Activated naive CD8-positive, alpha-beta T cell treated with anti-CD3 and anti-CD28 coated beads, Interleukin-2, amount 50 U/mL, for 24 hours (primary cell): ENCODE measurements around the gene DEGS2.
"Not testable (repeated sequence)": the region's sequence is repeated elsewhere in the genome, so short reads cannot be mapped to it uniquely, and the experiment has no call there.

ENCODE experiments used
- ATAC-seq: fragments of 150-1000 bp; cut with Tn5 transposase; one replicate; pipeline ENCODE4 v1.10.0; 2021
- DNase-seq: peaks from one replicate; pipeline ENCODE4 v3.0.0; 2021
- H3K27ac Mint-ChIP-seq: one replicate; pipeline ENCODE4 v1.8.0; 2021; ENCODE audit warnings: mild to moderate bottlenecking, mixed read lengths
- H3K27me3 Mint-ChIP-seq: one replicate; pipeline ENCODE4 v1.8.0; 2021; ENCODE audit warnings: mixed read lengths
- H3K36me3 Mint-ChIP-seq: one replicate; pipeline ENCODE4 v1.8.0; 2021; ENCODE audit warnings: low read depth, mixed read lengths
- H3K4me1 Mint-ChIP-seq: one replicate; pipeline ENCODE4 v1.8.0; 2021; ENCODE audit warnings: mixed read lengths
- H3K4me3 Mint-ChIP-seq: one replicate; pipeline ENCODE4 v1.8.0; 2021; ENCODE audit warnings: mild to moderate bottlenecking, moderate library complexity, mixed read lengths
- H3K9me3 Mint-ChIP-seq: one replicate; pipeline ENCODE4 v1.8.0; 2021; ENCODE audit warnings: mixed read lengths

DEGS2 gene

GRCh38 chr14:100159094-100159864 is at the start of gene DEGS2:
Gene DEGS2, minus strand, starts transcription at chr14:100159645. Its CDS starts 58 bp downstream, at chr14:100159587.
- peak; percentile 67 for DNase-seq
- H3K4me3 Mint-ChIP-seq: peak within 1 kb of the TSS; percentile 62
- peak; percentile 75 for ATAC-seq
- peaks cover 16% of the 10 kb centered on the region for H3K27me3 Mint-ChIP-seq
- peaks cover 6% of the 10 kb centered on the region for H3K4me1 Mint-ChIP-seq
- peaks cover 4% of the 10 kb centered on the region for H3K36me3 Mint-ChIP-seq
- no peak within 1 kb of the TSS for H3K27ac Mint-ChIP-seq
- H3K9me3 Mint-ChIP-seq: peaks cover 6% of the 10 kb centered on the region

GRCh38 chr14:100208136-100208535 is 48.7 kb upstream of the DEGS2 start:
- H3K9me3 Mint-ChIP-seq, H3K4me3 Mint-ChIP-seq, ATAC-seq, H3K27ac Mint-ChIP-seq, H3K27me3 Mint-ChIP-seq, H3K36me3 Mint-ChIP-seq, DNase-seq: not testable (repeated sequence)
- peaks cover 10% of the 10 kb centered on the region for H3K4me1 Mint-ChIP-seq

- H3K27ac Mint-ChIP-seq, DNase-seq, H3K27me3 Mint-ChIP-seq, ATAC-seq, H3K4me3 Mint-ChIP-seq, H3K36me3 Mint-ChIP-seq, H3K4me1 Mint-ChIP-seq, H3K9me3 Mint-ChIP-seq: not testable (repeated sequence)
These were observed 48.1 kb upstream of the DEGS2 start for GRCh38 chr14:100207588-100207987.

DNA sequence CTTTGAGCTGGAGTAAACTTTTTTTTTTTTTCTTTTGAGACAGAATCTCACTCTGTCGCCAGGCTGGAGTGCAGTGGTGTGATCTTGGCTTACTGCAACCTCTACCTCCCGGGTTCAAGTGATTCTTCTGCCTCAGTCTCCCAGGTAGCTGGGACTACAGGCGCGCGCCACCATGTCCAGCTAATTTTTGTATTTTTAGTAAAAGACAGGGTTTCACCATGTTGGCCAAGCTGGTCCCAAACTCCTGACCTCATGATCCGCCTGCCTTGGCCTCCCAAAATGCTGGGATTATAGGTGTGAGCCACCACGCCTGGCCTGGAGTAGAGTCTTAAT is 45.4 kb upstream of the DEGS2 start:
- not testable (repeated sequence) for ATAC-seq, H3K4me3 Mint-ChIP-seq, H3K4me1 Mint-ChIP-seq, DNase-seq, H3K9me3 Mint-ChIP-seq, H3K27me3 Mint-ChIP-seq, H3K27ac Mint-ChIP-seq, H3K36me3 Mint-ChIP-seq

GRCh38 chr14:100203962-100204834 is 44.8 kb upstream of the DEGS2 start:
- no peaks in the 10 kb centered on the region for H3K9me3 Mint-ChIP-seq
- no peak overlapping the region for H3K27ac Mint-ChIP-seq
- no peaks in the 10 kb centered on the region for H3K27me3 Mint-ChIP-seq
- no peaks in the 10 kb centered on the region for H3K4me1 Mint-ChIP-seq
- ATAC-seq (no peak), DNase-seq (no peak)
- no peak overlapping the region for H3K4me3 Mint-ChIP-seq
- no peaks in the 10 kb centered on the region for H3K36me3 Mint-ChIP-seq

DNA sequence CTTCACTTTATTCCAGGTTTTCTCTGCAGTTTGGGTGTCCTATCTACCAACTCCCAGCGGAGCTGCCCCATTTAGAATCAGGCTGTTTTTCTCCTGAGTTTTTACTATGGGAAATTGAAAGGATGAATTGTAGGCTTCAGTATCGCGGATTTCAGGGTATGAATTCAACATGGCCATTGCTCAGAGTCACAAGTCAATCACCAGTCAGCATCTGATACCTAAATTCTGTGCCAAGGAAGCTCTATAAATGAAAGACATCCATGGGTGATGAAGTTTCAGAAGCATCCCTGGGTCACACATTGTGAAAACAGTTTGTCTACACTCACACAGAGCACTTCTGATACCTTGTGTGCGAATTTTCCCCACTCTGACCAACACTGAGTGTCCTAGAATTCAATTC is 43.7 kb upstream of the DEGS2 start:
- no peaks in the 10 kb centered on the region for H3K36me3 Mint-ChIP-seq
- H3K4me1 Mint-ChIP-seq: no peaks in the 10 kb centered on the region
- no peak for DNase-seq

GRCh38 chr14:100202712-100203111 is 43.3 kb upstream of the DEGS2 start:
- no peak overlapping the region for H3K27ac Mint-ChIP-seq
- H3K9me3 Mint-ChIP-seq: no peaks in the 10 kb centered on the region
- ATAC-seq (no peak), DNase-seq (no peak)
- H3K27me3 Mint-ChIP-seq: no peaks in the 10 kb centered on the region
- H3K4me1 Mint-ChIP-seq: no peaks in the 10 kb centered on the region
- no peaks in the 10 kb centered on the region for H3K36me3 Mint-ChIP-seq
- no peak overlapping the region for H3K4me3 Mint-ChIP-seq

More for the DNA sequence above, 43.7 kb upstream of the DEGS2 start:
- Mint-ChIP-seq H3K27ac (no peak overlapping the region), H3K27me3 (no peaks in the 10 kb centered on the region), H3K4me3 (no peak overlapping the region), H3K9me3 (no peaks in the 10 kb centered on the region)
- no peak for ATAC-seq

- no peak for ATAC-seq
- Mint-ChIP-seq H3K36me3 (no peaks in the 10 kb centered on the region), H3K9me3 (no peaks in the 10 kb centered on the region), H3K4me3 (no peak overlapping the region), H3K27ac (no peak overlapping the region), H3K4me1 (no peaks in the 10 kb centered on the region), H3K27me3 (no peaks in the 10 kb centered on the region)
- DNase-seq: no peak
These were observed 42.3 kb upstream of the DEGS2 start for GRCh38 chr14:100201701-100202100.

- no peak overlapping the region for H3K27ac Mint-ChIP-seq
- H3K36me3 Mint-ChIP-seq: no peaks in the 10 kb centered on the region
These were observed 40.9 kb upstream of the DEGS2 start for GRCh38 chr14:100200311-100200710.

DNA sequence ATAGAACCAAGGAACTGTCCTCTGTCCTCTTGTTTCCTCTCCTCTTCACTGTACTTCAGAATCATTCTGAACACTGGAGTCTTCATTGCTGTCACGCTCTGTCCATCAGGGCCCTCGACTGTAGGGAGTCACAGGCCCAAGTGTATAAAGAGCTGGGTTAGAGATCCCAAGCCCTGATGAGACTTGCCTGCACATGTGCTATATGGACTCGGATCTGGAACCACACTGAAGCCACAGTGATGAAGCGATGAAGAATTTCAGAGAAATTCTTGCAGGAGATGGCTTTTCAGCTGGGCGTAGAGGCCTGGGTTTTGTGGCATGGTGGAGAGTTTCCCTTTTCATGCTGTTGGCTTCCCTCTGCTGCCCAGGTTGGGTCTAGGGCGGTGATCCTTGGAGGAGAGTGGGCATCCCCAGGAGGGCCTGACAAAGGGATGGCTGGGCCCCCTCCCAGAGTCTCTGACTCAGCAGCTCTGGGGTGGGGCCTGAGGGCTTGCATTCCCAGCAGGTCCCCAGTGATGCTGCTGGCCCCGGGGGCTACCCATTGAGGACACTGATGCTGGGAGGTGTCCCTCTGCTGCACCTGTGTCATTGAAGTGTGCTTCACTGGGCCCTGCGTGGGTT is 39.9 kb upstream of the DEGS2 start:
- Mint-ChIP-seq H3K4me1 (peaks cover 2% of the 10 kb centered on the region), H3K4me3 (no peak overlapping the region), H3K27me3 (no peaks in the 10 kb centered on the region), H3K9me3 (no peaks in the 10 kb centered on the region), H3K27ac (no peak overlapping the region), H3K36me3 (no peaks in the 10 kb centered on the region)
- ATAC-seq (no peak), DNase-seq (no peak)

More at GRCh38 chr14:100200311-100200710, 40.9 kb upstream of the DEGS2 start:
- H3K27me3 Mint-ChIP-seq: no peaks in the 10 kb centered on the region
- no peak for ATAC-seq
- H3K4me3 Mint-ChIP-seq: no peak overlapping the region
- no peaks in the 10 kb centered on the region for H3K4me1 Mint-ChIP-seq
- no peak for DNase-seq
- no peaks in the 10 kb centered on the region for H3K9me3 Mint-ChIP-seq

DNA sequence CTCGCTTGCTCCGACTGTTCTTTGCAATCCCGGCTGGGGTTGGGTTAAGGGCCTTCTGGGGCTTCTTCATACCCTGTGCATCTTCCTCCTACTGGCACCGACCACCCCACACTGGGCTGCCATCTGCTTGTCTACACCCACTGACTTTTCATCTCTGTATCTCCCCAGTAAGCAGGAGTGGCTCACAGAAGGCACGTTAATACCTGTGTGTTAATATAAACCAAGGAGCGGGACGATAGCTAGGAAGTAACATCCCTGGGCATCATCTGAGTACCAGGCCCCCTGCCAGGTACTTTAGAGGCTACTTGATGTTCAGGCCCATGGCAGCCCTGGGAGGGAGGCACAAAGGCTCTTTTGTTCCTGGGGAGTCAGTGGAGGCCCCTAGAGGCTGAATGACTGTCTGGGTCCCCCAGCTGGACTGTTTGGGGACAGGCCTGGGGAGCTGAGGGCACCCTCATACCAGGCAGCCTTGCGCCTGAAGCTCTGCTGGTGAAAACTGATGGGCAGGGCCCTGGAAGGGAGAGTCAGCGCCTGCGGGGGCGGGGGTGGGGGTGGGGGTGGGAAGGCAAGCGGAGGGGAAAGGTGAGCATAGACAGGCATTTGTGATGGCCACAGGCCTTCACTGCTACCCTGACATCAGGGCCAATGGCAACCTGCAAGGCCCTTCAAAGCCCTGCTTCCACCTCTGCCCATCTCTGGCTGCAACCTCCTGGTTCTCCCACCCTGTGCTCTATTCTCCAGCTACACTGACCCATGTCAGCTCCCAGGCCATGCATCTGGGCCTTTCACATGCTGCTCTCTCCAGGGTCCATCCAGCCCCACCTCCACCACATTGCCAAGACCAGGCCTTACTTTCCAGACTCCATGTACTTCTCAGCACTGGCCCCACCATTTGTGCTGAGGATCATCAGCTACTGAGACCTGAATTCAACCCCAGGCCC is 34.2 kb upstream of the DEGS2 start:
- H3K27me3 Mint-ChIP-seq: no peaks in the 10 kb centered on the region

GRCh38 chr14:100192672-100193416 is 33.4 kb upstream of the DEGS2 start:
- H3K36me3 Mint-ChIP-seq: no peaks in the 10 kb centered on the region
- peaks cover 12% of the 10 kb centered on the region for H3K4me1 Mint-ChIP-seq
- no peaks in the 10 kb centered on the region for H3K27me3 Mint-ChIP-seq
- H3K9me3 Mint-ChIP-seq: no peaks in the 10 kb centered on the region
- DNase-seq (peak; percentile 100), ATAC-seq (peak; percentile 99)
- H3K27ac Mint-ChIP-seq: peak overlapping the region; percentile 87
- peak overlapping the region; percentile 68 for H3K4me3 Mint-ChIP-seq

More for the DNA sequence above, 34.2 kb upstream of the DEGS2 start:
- peak; percentile 11 for ATAC-seq
- no peaks in the 10 kb centered on the region for H3K9me3 Mint-ChIP-seq
- peak overlapping the region; percentile 66 for H3K4me3 Mint-ChIP-seq
- peak; percentile 18 for DNase-seq
- peaks cover 12% of the 10 kb centered on the region for H3K4me1 Mint-ChIP-seq
- H3K36me3 Mint-ChIP-seq: no peaks in the 10 kb centered on the region
- peak overlapping the region; percentile 87 for H3K27ac Mint-ChIP-seq

DNA sequence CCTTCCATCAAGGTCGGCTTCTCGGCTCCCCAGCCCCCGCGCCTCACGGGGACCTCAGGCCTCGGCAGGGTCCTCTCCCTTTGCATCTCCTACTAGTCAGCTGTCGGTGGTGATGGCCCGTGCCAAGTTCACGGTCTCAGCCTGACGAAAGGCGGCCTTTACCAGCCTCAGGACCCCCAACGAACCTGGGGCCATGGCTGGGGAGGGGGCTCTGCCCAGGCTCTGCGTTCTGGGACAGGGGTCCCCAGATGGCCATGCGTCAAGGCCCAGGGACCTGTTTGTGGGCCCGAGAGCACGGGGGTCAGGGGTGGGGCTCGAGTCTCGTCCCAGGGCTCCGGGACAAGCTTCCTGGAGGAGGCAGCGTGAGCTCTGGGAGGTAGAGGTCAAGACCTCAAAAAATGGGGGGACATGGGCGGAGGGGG is 32.8 kb upstream of the DEGS2 start:
- DNase-seq (peak; percentile 20), ATAC-seq (no peak)
- Mint-ChIP-seq H3K27me3 (no peaks in the 10 kb centered on the region), H3K4me1 (peaks cover 12% of the 10 kb centered on the region), H3K4me3 (peak overlapping the region; percentile 68), H3K36me3 (no peaks in the 10 kb centered on the region), H3K9me3 (no peaks in the 10 kb centered on the region), H3K27ac (peak overlapping the region; percentile 87)
